Activated gamma-delta T cell treated with Interleukin-2 at 50 U/mL for 16 hours (primary cell): ENCODE results near the gene DEXI.
"Not testable (repeated sequence)": the region's sequence is repeated elsewhere in the genome, so short reads cannot be mapped to it uniquely, and the experiment has no call there.

ENCODE experiments used
- DNase-seq: peaks from one replicate; pipeline ENCODE4 v3.0.0-alpha.2; 2020

The DEXI gene

DNA sequence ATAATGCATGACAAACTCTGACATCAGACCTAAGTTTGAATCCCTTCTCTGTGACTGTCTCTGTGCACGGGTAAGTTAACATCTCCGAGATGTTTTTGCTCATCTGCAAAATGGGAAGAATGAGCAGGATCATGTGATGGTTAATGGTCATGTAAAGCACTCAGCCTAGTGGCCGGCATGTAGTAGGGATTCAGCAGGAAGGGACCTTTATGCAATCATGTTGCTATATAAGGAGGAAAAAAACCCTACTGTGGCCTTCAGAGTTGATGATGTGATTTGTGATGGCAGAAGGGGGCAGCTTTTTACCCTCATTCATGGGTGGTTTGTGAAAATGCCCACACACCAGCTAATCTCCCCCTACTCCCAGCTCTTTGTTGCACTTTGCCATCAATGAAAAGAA lies 26.2 kb upstream of the DEXI start:
- DNase-seq = no peak

- DNase-seq = no peak
Observed at GRCh38 chr16:10967986-10968385, 25.7 kb upstream of the DEXI start.

GRCh38 chr16:10966559-10966958 lies 24.3 kb upstream of the DEXI start:
- not testable (repeated sequence) for DNase-seq

- DNase-seq = no peak
Observed at GRCh38 chr16:10966129-10966528, 23.9 kb upstream of the DEXI start.

DNA sequence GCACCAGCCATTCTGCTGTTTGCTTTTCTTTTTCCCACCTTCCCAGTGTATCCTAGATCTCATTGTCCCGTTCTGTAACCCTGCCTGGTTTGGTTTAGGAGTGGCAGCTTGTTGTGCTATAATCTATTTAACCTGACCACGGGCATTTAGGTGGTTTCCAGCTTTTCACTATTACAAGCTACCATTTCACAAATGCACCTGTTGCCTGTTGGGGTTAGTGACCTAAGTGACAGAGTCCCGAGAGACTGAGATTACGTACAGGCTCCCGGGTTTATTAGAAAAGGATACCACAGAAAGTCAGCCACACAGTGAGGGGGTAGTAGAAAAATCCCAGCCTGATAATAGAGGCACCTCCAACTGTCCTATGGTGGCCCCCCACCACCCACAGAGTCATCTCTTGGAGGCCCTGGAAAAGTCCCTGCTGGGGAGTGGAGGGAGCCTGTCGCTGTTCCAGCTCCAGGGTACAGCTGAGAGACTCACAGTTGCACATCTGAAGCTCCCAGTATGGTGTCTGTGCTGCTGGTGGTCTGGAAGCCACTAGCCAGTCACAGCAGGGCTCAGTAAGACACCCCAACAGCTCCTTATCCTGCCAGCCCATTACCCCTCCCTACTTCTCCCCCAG lies 23.3 kb upstream of the DEXI start:
- DNase-seq = no peak

DNA sequence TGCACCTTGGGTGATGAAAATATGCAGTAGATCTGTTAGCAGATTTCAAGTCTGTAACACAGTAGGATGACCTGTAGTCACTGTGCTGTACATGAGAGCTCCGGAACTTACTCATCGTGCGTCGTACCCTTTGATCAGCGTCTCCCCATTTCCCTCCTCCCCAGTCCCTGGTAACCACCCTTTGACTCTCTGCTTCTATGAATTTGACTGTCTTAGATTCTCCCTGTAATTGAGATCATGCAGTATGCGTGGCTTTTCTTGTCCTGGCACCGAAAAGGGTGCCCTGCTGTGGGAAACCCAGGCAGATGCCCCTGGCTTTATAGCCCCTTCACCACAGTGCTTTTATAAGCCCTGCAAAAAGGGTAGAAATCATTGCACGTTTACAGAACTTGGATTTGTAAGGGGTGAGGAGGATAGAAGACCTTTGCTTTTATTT lies 22.6 kb upstream of the DEXI start:
- no peak for DNase-seq

DNA sequence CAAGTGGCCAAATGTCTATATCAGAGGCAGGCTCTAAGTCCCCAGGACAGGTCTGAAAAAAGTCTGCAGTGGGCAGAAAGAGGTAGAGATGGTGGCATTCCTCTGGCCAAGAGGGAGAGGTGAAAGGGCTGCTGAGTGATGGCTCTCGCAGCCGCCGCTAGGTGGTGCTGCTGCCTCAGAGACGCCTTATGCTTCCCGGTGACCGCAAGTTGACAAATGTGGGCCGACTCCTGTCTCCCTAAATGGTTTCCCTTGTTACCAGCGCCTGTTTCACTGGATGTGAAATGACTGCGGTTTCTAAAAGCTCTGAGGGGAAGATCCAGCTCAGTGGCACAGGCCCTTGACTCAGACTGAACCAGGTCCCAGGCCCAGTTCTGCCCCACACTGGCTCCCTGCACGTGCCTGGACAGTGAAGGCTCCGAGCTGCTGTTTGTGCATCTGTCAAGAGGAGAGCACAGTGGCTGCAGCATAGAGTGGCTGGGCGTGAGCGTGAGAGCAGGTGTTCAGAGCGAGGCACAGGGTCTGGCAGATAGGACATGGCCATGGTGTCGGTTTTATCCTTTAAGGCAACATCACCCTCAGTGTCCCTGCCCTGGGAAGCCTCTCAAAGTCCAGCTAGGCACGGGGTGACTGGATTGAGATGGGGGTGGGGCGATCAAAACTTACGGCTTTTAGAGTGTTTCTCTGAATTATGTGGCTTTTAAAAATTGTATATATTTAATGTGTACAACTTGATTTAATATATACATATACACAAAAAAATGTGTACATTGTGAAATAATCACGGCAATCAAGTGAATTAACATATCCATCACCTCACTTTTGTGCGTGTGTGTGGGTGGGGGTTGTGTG lies 22.0 kb upstream of the DEXI start:
- DNase-seq = peak; percentile 76

DNA sequence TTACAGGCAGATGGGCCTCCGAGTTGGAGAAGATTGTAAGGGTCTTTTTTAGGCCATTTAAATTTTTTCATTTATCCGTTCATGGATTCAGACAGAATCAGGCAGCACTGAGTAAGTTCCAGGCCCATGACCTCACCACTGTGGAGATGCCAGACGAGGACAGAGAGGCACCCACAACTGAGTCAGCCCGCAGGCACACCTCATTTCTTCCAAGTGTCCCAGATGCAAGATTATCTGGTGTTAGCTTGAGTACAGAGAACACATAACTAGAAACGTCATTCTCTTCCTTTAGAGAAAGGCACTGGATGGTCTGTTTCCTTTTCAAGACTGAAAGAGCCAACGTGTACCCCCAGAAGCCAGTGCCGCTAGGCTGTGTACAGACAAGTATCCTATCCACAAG lies 19.0 kb upstream of the DEXI start:
- no peak for DNase-seq

DNA sequence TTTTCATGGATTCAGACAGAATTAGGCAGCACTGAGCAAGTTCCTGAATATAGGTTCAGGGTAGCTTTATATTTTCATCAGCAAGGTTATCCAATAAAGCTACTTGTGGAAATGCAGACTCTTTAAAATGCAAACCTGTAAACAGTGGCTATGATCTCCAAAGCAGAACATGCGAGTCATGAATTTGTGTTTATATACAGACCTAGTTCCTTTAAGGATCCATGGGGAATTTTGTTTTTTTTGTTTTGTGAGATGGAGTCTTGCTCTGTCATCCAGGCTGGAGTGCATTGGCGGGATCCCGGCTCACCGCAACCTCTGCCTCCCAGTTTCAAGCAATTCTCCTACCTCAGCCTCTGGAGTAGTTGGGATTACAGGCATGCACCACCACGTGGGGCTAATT lies 16.9 kb upstream of the DEXI start:
- no peak for DNase-seq

- no peak for DNase-seq
Observed at GRCh38 chr16:10957771-10958482, 15.7 kb upstream of the DEXI start.

- DNase-seq = no peak
Observed at GRCh38 chr16:10954903-10955302, 12.6 kb upstream of the DEXI start.

- no peak for DNase-seq
Observed at GRCh38 chr16:10951026-10951425, 8.8 kb upstream of the DEXI start.

GRCh38 chr16:10950393-10950792 lies 8.1 kb upstream of the DEXI start:
- no peak for DNase-seq

DNA sequence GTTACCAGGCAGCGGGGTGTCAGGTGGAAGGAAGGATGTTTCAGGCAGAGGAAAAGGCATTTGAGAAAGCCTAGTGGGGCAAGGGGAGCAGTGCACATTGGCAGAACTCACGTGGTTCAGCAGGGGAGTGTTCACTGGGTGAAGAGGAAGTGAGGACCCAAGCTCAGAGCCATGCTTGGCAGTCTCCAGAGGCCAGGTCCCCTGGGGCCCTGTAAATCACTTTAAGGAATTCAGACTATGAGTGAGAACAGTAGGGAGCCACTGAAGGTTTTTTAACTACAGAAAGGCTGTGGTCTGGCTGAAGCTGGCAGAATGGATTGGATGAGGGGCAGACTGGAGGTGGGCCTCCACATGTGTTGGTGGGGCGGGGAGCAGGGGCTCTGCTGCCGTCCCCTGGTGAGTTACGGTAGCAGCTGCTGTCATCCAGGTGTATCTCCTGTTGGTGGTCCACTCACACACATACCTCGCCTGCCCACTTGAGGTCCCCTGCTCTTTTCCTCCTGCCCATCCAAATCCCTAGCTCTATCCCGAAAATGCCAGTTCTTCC lies 7.2 kb upstream of the DEXI start:
- DNase-seq = no peak

DNA sequence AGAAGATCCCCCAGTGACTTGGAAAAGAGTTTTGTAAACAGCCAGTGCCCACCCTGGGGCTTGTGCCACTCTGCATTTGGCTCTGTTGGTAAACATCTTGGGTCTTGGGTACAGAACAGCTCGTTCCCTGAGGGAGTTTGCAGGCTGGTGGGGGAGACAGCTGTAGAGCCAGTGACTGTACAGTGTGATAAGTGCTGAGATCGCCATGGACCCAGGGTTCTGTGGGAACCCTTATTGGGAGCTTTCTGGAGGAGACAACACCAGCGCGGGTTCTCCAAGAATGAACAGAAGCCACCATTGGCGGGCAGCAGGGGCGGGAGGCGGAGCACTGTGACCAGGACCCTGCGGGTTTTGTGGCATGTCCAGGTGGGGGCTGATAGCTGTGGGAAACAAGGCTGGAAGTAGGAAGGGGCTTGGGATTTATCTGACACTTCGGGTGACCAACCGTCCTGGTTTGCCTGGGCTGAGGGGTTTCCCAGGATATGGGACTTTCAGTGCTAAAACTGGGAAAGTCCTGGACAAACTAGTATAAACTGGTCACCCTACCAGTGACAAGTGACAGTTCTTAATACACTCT lies 5.0 kb upstream of the DEXI start:
- DNase-seq = no peak

GRCh38 chr16:10946308-10946707 lies 4.0 kb upstream of the DEXI start:
- DNase-seq = no peak

- no peak for DNase-seq
Observed at GRCh38 chr16:10945065-10945787, 3.0 kb upstream of the DEXI start.

DNA sequence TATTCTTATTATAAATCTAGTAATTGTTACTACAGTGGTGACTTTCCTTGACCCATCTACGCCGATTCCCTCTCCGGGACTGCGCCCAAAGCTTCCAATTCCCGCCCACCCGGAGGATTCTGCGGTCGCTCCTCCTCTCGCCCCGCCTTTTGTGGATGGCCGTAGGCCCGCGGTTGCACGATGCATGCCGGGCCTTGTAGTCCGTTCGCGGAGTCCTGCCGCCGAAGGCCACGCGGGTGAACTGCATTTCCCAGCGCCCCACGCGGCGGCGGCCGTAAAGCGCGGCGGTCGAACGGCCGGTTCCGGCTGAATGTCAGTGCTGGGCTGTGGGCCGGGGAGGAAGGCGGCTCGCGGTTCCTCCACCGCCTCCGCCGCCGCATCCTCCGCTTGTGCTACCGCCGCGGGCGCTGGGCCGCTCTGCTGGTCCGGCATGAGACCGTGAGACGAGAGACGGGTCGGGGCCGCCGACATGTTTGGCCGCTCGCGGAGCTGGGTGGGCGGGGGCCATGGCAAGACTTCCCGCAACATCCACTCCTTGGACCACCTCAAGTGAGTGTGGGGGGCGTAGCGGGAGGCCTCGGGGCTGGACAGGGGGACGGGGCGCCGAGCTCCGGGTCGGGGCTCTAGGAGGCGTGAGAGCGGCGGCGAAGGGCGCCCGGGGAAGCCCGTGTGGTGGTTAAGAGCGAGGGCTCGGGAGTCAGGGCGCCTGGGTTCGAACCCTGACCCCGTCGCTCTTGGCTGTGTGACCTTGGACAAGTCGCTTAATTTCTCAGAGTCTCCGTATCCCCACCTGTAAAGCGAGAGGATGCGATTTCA lies 2.2 kb upstream of the DEXI start, which contains the start of gene CLEC16A:
Gene CLEC16A, plus strand, starts transcription at position 316 of the 816 bp plus-strand sequence. Its CDS starts 154 bp downstream, at position 470.
- DNase-seq = peak; percentile 94

DNA sequence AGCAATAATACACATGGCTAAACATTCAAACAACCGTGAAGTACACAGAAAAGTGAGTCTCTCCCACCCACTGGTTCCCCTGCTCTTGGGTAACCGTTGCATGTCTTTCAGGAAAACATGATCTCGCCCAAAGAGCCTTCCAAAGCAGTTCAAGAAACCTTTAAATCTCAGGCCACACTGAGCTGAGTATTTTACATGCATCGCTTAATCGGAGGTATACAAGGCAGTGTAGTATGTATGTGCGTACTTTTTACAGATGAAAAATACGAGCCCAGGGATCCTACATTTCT lies 741 bp upstream of the DEXI start:
- DNase-seq = no peak

DNA sequence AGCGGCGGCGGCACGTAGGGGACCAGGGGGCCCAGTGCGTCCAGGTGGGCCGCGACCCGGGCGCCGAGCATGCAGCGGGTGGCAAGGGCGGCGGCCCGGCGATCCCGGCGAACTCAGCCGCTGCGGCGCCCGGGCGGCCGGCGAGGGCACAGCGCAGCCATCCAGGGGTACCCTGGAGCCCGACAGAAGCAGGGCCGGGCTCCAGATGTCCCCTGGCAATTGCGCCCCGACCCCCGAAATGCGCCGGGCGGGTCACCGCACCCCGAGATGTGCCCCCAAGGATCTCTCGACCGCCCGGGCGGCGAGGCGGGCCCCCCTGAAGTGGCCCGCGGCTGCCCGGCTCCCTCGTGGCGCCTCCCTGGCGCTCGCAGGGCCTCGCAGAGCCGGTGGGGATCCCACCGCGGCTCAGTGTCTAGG lies 325 bp downstream of the DEXI start:
- not testable (repeated sequence) for DNase-seq

GRCh38 chr16:10941127-10941933 lies 938 bp downstream of the DEXI start:
- no peak for DNase-seq
